B cell (primary cell): ENCODE data around the gene EFCAB7.

Source experiments
- EZH2 ChIP-seq: IDR thresholded peaks from 2 replicates; pipeline ENCODE4 v1.6.1; 2012; ENCODE audit warnings: borderline replicate concordance, low read depth, mild to moderate bottlenecking, moderate library complexity, low read length; ENCODE audit not compliant: insufficient read depth, poor library complexity, severe bottlenecking
- TF ChIP-seq, protein P1 (sequence below): fragments of 200-600 bp; IDR thresholded peaks from one replicate; pipeline ENCODE4 v1.8.0; 2022; ENCODE audit warnings: antibody characterized with exemption, mild to moderate bottlenecking

DNA sequence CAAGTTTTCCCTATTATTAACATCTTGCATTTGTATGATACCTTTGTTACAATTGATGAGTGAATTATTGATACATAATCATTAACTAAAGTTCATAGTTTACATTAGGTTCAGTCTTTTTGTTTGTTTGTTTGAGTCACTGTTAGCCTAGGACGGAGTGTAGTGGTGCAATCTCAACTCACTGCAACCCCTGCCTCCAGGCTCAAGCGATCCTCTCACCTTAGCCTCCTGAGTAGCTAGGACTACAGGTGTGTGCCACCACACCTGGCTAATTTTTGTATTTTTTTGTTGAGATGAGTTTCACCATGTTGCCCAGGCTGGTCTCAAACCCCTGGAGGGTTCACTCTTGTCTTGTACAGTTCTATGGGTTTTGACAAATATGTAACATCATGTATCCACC, 36.0 kb downstream of the EFCAB7 start:
- TF ChIP-seq, protein P1, sequence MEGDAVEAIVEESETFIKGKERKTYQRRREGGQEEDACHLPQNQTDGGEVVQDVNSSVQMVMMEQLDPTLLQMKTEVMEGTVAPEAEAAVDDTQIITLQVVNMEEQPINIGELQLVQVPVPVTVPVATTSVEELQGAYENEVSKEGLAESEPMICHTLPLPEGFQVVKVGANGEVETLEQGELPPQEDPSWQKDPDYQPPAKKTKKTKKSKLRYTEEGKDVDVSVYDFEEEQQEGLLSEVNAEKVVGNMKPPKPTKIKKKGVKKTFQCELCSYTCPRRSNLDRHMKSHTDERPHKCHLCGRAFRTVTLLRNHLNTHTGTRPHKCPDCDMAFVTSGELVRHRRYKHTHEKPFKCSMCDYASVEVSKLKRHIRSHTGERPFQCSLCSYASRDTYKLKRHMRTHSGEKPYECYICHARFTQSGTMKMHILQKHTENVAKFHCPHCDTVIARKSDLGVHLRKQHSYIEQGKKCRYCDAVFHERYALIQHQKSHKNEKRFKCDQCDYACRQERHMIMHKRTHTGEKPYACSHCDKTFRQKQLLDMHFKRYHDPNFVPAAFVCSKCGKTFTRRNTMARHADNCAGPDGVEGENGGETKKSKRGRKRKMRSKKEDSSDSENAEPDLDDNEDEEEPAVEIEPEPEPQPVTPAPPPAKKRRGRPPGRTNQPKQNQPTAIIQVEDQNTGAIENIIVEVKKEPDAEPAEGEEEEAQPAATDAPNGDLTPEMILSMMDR: no peak
- no peak for TF ChIP-seq EZH2
